Colonic mucosa (tissue), 4 donors: ENCODE results near the gene ITGAL. TPM values are rescaled to one million over a fixed set of nuclear protein-coding genes. Genes with fewer than 3 reads are reported as not detected.

Source experiments
- DNase-seq: peaks from one replicate; pipeline ENCODE4 v3.0.0-alpha.2; 2020
- H3K27ac ChIP-seq: fragments of 200-600 bp; one replicate; pipeline ENCODE4 v1.8.0; 2021
- H3K27me3 ChIP-seq: fragments of 200-600 bp; one replicate; pipeline ENCODE4 v1.8.0; 2021
- H3K36me3 ChIP-seq: fragments of 200-600 bp; one replicate; pipeline ENCODE4 v1.8.0; 2021
- H3K4me1 ChIP-seq: fragments of 200-600 bp; one replicate; pipeline ENCODE4 v1.8.0; 2021; ENCODE audit warnings: mild to moderate bottlenecking
- H3K4me3 ChIP-seq: fragments of 200-600 bp; one replicate; pipeline ENCODE4 v1.8.0; 2021
- H3K9ac ChIP-seq, 2 donors: one replicate each; pipeline ENCODE4 v1.7.0; 2013; ENCODE audit warnings: control low read depth in 2 of 2, low read depth in 2 of 2, low read length in 2 of 2
- H3K9me3 ChIP-seq: fragments of 200-600 bp; one replicate; pipeline ENCODE4 v1.8.0; 2021
- CTCF ChIP-seq: fragments of 200-600 bp; IDR thresholded peaks from one replicate; pipeline ENCODE4 v1.8.0; 2022; ENCODE audit warnings: antibody characterized with exemption, mild to moderate bottlenecking
- intact Hi-C: fragments of 100-400 bp; cut with DNase I; formaldehyde crosslinking; loops from one replicate; pipeline ENCODE4 v1.14.1; 2022
- total RNA-seq, 2 donors: library from RNA; stranded (reverse); fragmentation: NEBNext Ultra II Directional in 1 of 2; extraction: Animal tissue kit (Norgen Biotek cat#: 25700) in 1 of 2; gene quantifications; one replicate each; pipeline ENCODE4 v1.2.1, GENCODE V29; 2021
- donor health status: healthy.
- donor health status: DM: no; HTN: no; CAD: no.
- donor health status: DM: no; HTN: no; CAD: no.

ITGAL gene
- total RNA-seq, 2 donors from 2014 or later = 3.4 to 4.8 TPM

DNA sequence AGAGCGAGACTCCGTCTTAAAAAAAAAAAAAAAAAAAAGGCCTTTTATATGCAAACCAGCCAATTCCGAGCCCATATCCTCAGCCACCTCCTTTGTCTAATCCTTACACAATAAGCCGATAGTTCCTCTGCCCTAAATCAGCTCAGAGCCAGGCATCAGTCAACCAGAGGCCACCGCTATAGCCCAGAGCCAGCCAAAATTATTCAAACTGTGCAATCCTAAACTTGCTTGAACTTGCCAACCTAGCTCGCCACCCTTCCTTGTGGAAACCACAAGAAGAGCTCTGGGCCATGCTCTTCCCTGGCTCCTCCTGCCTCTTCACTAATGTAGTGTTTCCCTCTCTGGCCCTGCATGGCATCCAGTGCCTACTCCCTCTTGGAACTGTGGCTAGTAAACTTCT lies 17.7 kb downstream of the ITGAL start:
- Histone ChIP-seq H3K4me1 (no peaks in the 10 kb centered on the region), H3K9ac (no peak overlapping the region), H3K9me3 (no peaks in the 10 kb centered on the region), H3K4me3 (no peak overlapping the region), H3K36me3 (no peaks in the 10 kb centered on the region), H3K27ac (no peak overlapping the region), H3K27me3 (no peaks in the 10 kb centered on the region)
- no peak for DNase-seq
- no peak for TF ChIP-seq CTCF
- intact Hi-C loops = no loop called here

- intact Hi-C loops = no loop called here
- no peaks in the 10 kb centered on the region for H3K9me3 ChIP-seq
These were observed 18.7 kb downstream of the ITGAL start for GRCh38 chr16:30491229-30491628.

DNA sequence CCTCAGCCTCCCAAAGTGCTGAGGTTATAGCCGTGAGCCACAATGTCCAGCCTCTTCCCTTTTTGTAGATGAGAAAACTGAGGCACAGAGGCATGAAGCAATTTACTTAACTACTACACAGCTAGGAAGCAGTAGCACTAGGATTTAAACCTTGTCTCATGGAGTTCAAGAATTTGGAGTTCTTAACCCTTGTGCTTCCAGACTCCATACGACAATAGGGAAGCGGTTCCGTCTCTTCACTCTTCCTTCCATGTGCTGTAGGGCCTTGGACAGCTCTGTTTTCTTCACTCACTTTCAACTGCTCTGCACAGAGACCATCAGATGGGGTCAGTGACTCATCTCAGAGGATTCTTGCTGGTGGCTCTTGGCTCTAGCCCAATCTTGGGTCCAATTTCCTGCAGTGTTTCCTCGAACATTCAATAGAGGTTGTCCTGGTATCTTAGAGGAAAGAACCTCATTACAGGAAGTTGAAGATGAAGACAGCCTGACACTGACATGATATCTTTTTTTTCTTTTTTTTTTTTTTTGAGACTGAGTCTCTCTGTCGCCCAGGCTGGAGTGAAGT lies 19.3 kb downstream of the ITGAL start:
- no peaks in the 10 kb centered on the region for H3K36me3 ChIP-seq
- no peak for TF ChIP-seq CTCF
- intact Hi-C loops = no loop called here
- no peaks in the 10 kb centered on the region for H3K4me1 ChIP-seq
- H3K4me3 ChIP-seq = no peak overlapping the region
- H3K27me3 ChIP-seq = no peaks in the 10 kb centered on the region
- no peak for DNase-seq
- H3K27ac ChIP-seq = no peak overlapping the region
- H3K9ac ChIP-seq = no peak overlapping the region
- no peaks in the 10 kb centered on the region for H3K9me3 ChIP-seq

More at GRCh38 chr16:30491229-30491628, 18.7 kb downstream of the ITGAL start:
- H3K9ac ChIP-seq = no peak overlapping the region
- no peak for DNase-seq
- H3K27me3 ChIP-seq = no peaks in the 10 kb centered on the region
- no peak overlapping the region for H3K27ac ChIP-seq
- H3K4me1 ChIP-seq = no peaks in the 10 kb centered on the region
- no peak overlapping the region for H3K4me3 ChIP-seq
- no peaks in the 10 kb centered on the region for H3K36me3 ChIP-seq
- no peak for TF ChIP-seq CTCF

DNA sequence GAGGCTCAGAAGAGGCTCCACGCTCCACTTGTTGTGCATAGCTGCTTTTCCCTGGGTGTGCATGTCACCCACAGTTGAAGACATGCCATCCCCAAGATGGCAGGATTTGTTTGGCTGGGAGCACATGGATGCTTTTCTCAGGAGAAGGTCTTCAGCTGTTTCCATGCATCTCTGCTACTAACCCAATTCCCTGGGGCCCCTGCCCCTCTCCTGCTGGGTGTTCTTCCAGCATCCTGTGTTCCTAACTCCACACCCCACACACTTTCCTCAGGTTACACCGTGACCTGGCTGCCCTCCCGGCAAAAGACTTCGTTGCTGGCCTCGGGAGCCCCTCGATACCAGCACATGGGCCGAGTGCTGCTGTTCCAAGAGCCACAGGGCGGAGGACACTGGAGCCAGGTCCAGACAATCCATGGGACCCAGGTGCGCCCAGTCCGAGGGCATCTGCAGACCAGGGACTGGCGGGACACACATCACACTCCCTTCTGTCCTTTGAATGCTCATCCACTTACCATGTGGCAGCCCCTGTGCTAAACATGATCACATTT lies 21.5 kb downstream of the ITGAL start:
- Histone ChIP-seq H3K9me3 (no peaks in the 10 kb centered on the region), H3K27me3 (no peaks in the 10 kb centered on the region), H3K27ac (no peak overlapping the region), H3K4me1 (no peaks in the 10 kb centered on the region), H3K9ac (no peak overlapping the region), H3K4me3 (no peak overlapping the region), H3K36me3 (no peaks in the 10 kb centered on the region)
- DNase-seq = no peak
- no peak for TF ChIP-seq CTCF
- intact Hi-C loops = no loop called here

DNA sequence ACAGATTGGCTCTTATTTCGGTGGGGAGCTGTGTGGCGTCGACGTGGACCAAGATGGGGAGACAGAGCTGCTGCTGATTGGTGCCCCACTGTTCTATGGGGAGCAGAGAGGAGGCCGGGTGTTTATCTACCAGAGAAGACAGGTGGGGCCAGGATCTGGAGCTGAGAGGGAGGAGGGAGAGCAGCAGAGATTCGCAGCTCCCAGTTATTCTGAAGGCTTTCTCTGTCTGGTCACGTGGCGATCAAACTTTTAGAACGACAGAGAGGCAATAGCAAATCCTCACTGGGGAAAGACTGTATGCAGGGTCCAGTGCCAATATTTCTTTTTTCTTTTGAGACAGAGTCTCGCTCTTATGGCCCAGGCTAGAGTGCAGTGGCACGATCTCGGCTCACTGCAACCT lies 22.2 kb downstream of the ITGAL start:
- TF ChIP-seq CTCF = no peak
- H3K4me1 ChIP-seq = no peaks in the 10 kb centered on the region
- intact Hi-C loops = no loop called here

More for the DNA sequence above, 22.2 kb downstream of the ITGAL start:
- H3K9ac ChIP-seq = no peak overlapping the region
- no peaks in the 10 kb centered on the region for H3K9me3 ChIP-seq
- no peak overlapping the region for H3K27ac ChIP-seq
- no peak for DNase-seq
- H3K36me3 ChIP-seq = no peaks in the 10 kb centered on the region
- H3K4me3 ChIP-seq = no peak overlapping the region
- no peaks in the 10 kb centered on the region for H3K27me3 ChIP-seq
